C4-2B (cell line): ENCODE results near the gene ABHD12B.
A peak's percentile ranks its signal among the peaks of the same experiment; 100 is the strongest.

Source experiments
- H3K27ac ChIP-seq: fragments of 450-650 bp; 2 replicates; pipeline ENCODE4 v1.5.1; 2017
- CTCF ChIP-seq: fragments of 450-650 bp; conservative IDR thresholded peaks from 2 replicates; pipeline ENCODE4 v1.5.1; 2017; ENCODE audit warnings: mild to moderate bottlenecking
- ZFX ChIP-seq: fragments of 450-650 bp; IDR thresholded peaks from 2 replicates; pipeline ENCODE4 v1.6.1; 2017

ABHD12B gene

GRCh38 chr14:50859296-50859624, 12.6 kb upstream of the ABHD12B start:
- peak overlapping the region; percentile 31; the same call in 1 of the 2 replicates for H3K27ac ChIP-seq
- no peak for TF ChIP-seq ZFX
- TF ChIP-seq CTCF: no peak

GRCh38 chr14:50860478-50861086, 11.3 kb upstream of the ABHD12B start:
- H3K27ac ChIP-seq: peak overlapping the region; percentile 31
- TF ChIP-seq ZFX: no peak
- peak; percentile 91 for TF ChIP-seq CTCF

GRCh38 chr14:50862036-50862570, 9.8 kb upstream of the ABHD12B start:
- no peak overlapping the region for H3K27ac ChIP-seq

GRCh38 chr14:50864237-50864636, 7.6 kb upstream of the ABHD12B start:
- H3K27ac ChIP-seq: no peak overlapping the region
- no peak for TF ChIP-seq CTCF
- TF ChIP-seq ZFX: no peak

More at GRCh38 chr14:50862036-50862570, 9.8 kb upstream of the ABHD12B start:
- no peak for TF ChIP-seq CTCF
- no peak for TF ChIP-seq ZFX

- TF ChIP-seq CTCF (no peak), ZFX (no peak)
- H3K27ac ChIP-seq: no peak overlapping the region
Measured at GRCh38 chr14:50864946-50865345, 6.9 kb upstream of the ABHD12B start.

- no peak overlapping the region for H3K27ac ChIP-seq
- TF ChIP-seq CTCF (no peak), ZFX (no peak)
Measured at GRCh38 chr14:50865391-50866076, 6.3 kb upstream of the ABHD12B start.

GRCh38 chr14:50871228-50871627, 625 bp upstream of the ABHD12B start:
- TF ChIP-seq CTCF (no peak), ZFX (no peak)
- no peak overlapping the region for H3K27ac ChIP-seq
